ENCODE results near the gene SEC16A.

GRCh38 chr9:136451221-136451877, 31.5 kb downstream of the SEC16A start:
- TF ChIP-seq CTCF (conservative IDR thresholded peaks at IDR 0.05 in 1 of 2, IDR thresholded peaks at IDR 0.05 in 1 of 2; ENCODE audit: extremely low read depth in 1 of 2, insufficient read depth in 1 of 2, low read depth in 1 of 2, low read length in 2 of 2) (no peak), EZH2 (IDR thresholded peaks at IDR 0.05; ENCODE audit: borderline replicate concordance, low read length) (no peak)
